NCI-H446 treated with DMSO at 0.1 percent for 48 hours (cell line): ENCODE results near the gene RASSF7.

Experiments used
- DNase-seq: peaks from one replicate; lab custom pipeline; 2025; lab: John Stamatoyannopoulos, UW

The RASSF7 gene

GRCh38 chr11:610146-610801 is 49.5 kb downstream of the RASSF7 start:
- no peak for DNase-seq

GRCh38 chr11:611001-611996 is 50.5 kb downstream of the RASSF7 start:
- DNase-seq: no peak

GRCh38 chr11:612201-612960 is 51.6 kb downstream of the RASSF7 start:
- DNase-seq: no peak

- DNase-seq: no peak
These were observed 52.2 kb downstream of the RASSF7 start for GRCh38 chr11:612961-613300.

GRCh38 chr11:613369-613968 is 52.7 kb downstream of the RASSF7 start:
- no peak for DNase-seq
